Calu3 (cell line): ENCODE measurements around the gene ST6GALNAC3. TPM values are rescaled to one million over a fixed set of nuclear protein-coding genes. Genes with fewer than 3 reads are reported as not detected.

Experiments used
- BruUV-seq: library from RNA; stranded (reverse); fragments of 400-500 nt; replicated peaks from 2 replicates; lab custom pipeline; 2021; lab: Mats Ljungman, UMichigan
- CTCF ChIA-PET: fragments of 300-600 bp; sonication (Branson Sonifier 250); formaldehyde crosslinking; loops from one replicate; lab custom pipeline; 2022; ENCODE audit warnings: antibody characterized with exemption; lab: Charles Lee
- DNase-seq: peaks from one replicate; pipeline ENCODE4 v3.0.0; 2022
- H3K27ac Mint-ChIP-seq: one replicate; pipeline ENCODE4 v1.8.0; 2022; ENCODE audit warnings: mixed read lengths; ENCODE audit not compliant: unreplicated experiment
- H3K27me3 Mint-ChIP-seq: one replicate; pipeline ENCODE4 v1.8.0; 2022; ENCODE audit warnings: mixed read lengths; ENCODE audit not compliant: unreplicated experiment
- H3K36me3 Mint-ChIP-seq: one replicate; pipeline ENCODE4 v1.8.0; 2022; ENCODE audit warnings: mild to moderate bottlenecking, moderate library complexity, mixed read lengths; ENCODE audit not compliant: insufficient read depth, unreplicated experiment
- H3K4me1 Mint-ChIP-seq: one replicate; pipeline ENCODE4 v1.8.0; 2022; ENCODE audit warnings: mild to moderate bottlenecking, low read depth, mixed read lengths; ENCODE audit not compliant: unreplicated experiment
- H3K4me3 Mint-ChIP-seq: one replicate; pipeline ENCODE4 v1.8.0; 2022; ENCODE audit warnings: mild to moderate bottlenecking, low read depth, moderate library complexity, mixed read lengths; ENCODE audit not compliant: unreplicated experiment
- H3K9me3 Mint-ChIP-seq: one replicate; pipeline ENCODE4 v1.8.0; 2022; ENCODE audit warnings: low read depth, mixed read lengths; ENCODE audit not compliant: unreplicated experiment
- intact Hi-C: fragments of 100-400 bp; cut with micrococcal nuclease; formaldehyde crosslinking; loops from one replicate; pipeline ENCODE4 v1.10.0; 2022; ENCODE audit not compliant: unreplicated experiment
- total RNA-seq: library from RNA; stranded (reverse); gene quantifications from 2 replicates; pipeline ENCODE4 v1.2.3, GENCODE V29; 2022
- TF ChIP-seq, protein P1 (sequence below): fragments of 200-600 bp; IDR thresholded peaks from one replicate; pipeline ENCODE4 v1.8.0; 2022; ENCODE audit warnings: antibody characterized with exemption; ENCODE audit not compliant: unreplicated experiment

Gene ST6GALNAC3
- total RNA-seq, 1 experiment from 2014 or later = 0.87 TPM

DNA sequence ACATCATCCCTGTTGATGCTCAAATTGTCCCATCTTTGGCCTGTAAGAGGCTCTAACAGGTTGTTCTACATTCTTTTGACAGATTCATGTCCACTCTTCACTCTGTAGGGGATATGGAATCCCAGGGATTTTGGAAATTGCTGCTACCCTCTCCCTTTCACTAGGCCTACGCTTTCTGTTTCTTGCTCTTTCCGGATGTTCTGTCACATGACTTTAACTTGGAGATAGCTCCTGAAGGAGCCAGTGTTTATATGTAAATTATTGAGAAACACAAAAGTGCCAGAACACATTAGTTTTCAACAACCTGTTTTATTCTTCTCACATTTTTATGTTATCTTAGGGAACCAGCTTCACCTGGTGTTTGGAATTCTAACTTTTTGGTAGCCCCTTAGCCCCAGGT lies 505.7 kb downstream of the ST6GALNAC3 start:
- CTCF ChIA-PET = no interaction called here
- no TSS peak for BruUV-seq

DNA sequence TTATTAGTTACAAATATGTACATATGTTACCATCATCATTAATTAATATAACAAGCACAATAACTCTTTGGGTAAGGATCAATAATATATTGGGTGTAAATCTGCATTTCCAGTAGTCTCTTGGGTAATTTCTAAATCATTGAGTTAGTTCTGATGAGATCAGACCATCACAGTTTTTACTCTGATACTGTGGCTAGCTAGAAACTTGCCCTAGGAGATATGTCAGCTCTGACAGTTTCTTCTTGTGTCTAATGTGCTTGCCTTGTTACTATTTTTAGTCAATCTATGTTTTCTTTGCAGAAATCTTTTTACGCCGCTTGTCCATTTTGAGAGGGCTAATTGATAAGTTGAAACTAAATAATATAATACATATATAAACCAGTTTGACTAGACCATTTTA lies 507.2 kb downstream of the ST6GALNAC3 start:
- Mint-ChIP-seq H3K4me3 (no peak overlapping the region), H3K27me3 (no peaks in the 10 kb centered on the region), H3K27ac (no peak overlapping the region), H3K9me3 (no peaks in the 10 kb centered on the region), H3K4me1 (no peaks in the 10 kb centered on the region), H3K36me3 (no peaks in the 10 kb centered on the region)
- no TSS peak for BruUV-seq
- CTCF ChIA-PET = interaction anchor here (0.7 kb wide), 1 partner anchor 17 kb away, joined by 3 read pairs; no protein-coding TSS in a partner anchor
- TF ChIP-seq, protein P1, sequence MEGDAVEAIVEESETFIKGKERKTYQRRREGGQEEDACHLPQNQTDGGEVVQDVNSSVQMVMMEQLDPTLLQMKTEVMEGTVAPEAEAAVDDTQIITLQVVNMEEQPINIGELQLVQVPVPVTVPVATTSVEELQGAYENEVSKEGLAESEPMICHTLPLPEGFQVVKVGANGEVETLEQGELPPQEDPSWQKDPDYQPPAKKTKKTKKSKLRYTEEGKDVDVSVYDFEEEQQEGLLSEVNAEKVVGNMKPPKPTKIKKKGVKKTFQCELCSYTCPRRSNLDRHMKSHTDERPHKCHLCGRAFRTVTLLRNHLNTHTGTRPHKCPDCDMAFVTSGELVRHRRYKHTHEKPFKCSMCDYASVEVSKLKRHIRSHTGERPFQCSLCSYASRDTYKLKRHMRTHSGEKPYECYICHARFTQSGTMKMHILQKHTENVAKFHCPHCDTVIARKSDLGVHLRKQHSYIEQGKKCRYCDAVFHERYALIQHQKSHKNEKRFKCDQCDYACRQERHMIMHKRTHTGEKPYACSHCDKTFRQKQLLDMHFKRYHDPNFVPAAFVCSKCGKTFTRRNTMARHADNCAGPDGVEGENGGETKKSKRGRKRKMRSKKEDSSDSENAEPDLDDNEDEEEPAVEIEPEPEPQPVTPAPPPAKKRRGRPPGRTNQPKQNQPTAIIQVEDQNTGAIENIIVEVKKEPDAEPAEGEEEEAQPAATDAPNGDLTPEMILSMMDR = no peak
- no peak for DNase-seq
- intact Hi-C loops = no loop called here

More for the DNA sequence above, 505.7 kb downstream of the ST6GALNAC3 start:
- no peaks in the 10 kb centered on the region for H3K9me3 Mint-ChIP-seq
- TF ChIP-seq, protein P1 = no peak
- intact Hi-C loops = no loop called here
- no peak for DNase-seq
- H3K27me3 Mint-ChIP-seq = no peaks in the 10 kb centered on the region
- no peaks in the 10 kb centered on the region for H3K36me3 Mint-ChIP-seq
- H3K4me1 Mint-ChIP-seq = no peaks in the 10 kb centered on the region
- no peak overlapping the region for H3K27ac Mint-ChIP-seq
- no peak overlapping the region for H3K4me3 Mint-ChIP-seq

DNA sequence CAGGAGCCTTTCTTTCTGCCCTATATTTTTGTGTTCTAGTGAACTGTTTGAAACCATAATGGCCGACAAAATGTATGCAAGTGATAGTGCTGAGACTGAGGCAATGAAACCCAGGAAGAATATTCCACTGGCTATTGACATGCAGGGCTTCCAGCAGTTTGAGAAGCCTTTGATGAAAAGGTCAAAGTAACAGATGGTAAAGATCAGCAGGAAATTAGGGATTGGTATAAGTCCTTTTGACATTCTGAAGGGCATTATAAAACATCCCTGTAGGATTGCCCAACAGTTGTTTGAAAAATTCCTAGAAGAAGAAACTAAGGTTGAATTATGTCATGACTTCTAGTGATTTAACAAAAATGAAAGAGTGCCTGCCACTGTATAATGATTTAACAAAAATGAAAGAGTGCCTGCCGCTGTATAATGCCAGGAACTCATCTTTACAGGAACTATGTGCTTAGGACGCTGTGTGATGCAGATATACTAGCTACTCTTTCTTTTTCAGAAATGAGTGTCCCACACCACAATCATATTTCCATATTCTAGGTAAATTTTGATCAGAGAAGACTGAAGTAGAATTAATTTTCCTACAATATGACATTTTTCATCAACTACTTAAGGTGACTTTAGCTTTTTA lies 508.8 kb downstream of the ST6GALNAC3 start:
- no peak for DNase-seq
- CTCF ChIA-PET = no interaction called here
- no peaks in the 10 kb centered on the region for H3K4me1 Mint-ChIP-seq
- no TSS peak for BruUV-seq
- no peaks in the 10 kb centered on the region for H3K27me3 Mint-ChIP-seq
- intact Hi-C loops = no loop called here
- no peaks in the 10 kb centered on the region for H3K36me3 Mint-ChIP-seq
- H3K27ac Mint-ChIP-seq = no peak overlapping the region
- H3K4me3 Mint-ChIP-seq = no peak overlapping the region
- H3K9me3 Mint-ChIP-seq = no peaks in the 10 kb centered on the region
- TF ChIP-seq, protein P1 = no peak

DNA sequence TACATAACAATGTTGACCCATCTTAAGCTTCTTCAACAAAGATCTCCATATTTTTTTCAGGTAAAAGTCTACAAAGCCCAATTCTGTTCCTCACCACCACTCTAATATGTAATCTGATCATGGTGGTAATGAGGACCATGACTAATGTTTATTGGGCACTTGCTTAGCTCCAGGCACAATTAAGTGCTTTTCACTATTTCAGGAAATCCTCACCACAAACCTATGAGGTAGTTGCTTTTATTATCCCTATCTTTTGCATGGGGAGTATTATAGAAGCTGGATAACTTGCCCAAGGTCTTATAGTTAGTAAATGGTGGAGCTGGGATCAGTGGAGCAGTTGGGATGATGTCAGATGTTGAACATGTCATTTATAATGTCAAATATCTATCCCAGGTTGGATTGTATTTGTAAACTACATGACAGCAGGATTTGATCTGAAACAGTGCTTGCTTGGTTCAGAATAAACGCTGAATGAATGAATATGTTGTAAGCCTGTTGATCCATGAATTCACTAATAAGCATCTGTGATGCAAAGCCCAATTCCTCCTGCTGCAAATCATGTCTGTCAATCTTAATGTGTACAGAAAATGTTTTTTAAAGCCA lies 509.4 kb downstream of the ST6GALNAC3 start:
- TF ChIP-seq, protein P1 = no peak
- BruUV-seq = no TSS peak

More for the DNA sequence above, 509.4 kb downstream of the ST6GALNAC3 start:
- no peak overlapping the region for H3K4me3 Mint-ChIP-seq
- no peak for DNase-seq
- no peaks in the 10 kb centered on the region for H3K4me1 Mint-ChIP-seq
- CTCF ChIA-PET = no interaction called here
- no peaks in the 10 kb centered on the region for H3K27me3 Mint-ChIP-seq
- no peak overlapping the region for H3K27ac Mint-ChIP-seq
- H3K36me3 Mint-ChIP-seq = no peaks in the 10 kb centered on the region
- intact Hi-C loops = no loop called here
- no peaks in the 10 kb centered on the region for H3K9me3 Mint-ChIP-seq
